ENCODE measurements around the gene MATCAP1.

DNA sequence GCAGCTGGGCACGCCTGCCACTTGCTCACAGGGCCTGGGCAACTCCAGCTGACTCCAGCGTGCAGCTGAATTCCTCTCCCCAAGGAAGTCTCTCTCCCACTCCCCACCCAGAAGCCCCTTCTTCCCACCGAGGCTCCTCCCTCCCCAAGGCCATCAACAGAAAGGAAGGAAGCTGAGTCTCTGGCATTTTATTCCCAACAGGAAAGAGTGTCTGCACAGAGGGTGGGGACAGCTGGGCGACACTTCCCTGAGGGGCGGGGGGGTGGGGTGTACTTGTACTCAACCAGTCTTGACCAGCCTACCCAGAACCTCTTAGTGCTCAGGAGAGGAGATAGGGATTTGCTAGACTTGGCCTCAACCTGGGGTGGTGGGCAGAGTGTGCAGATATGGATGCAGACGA lies 6.3 kb upstream of the MATCAP1 start, which contains the start of gene EXOC3L1:
- TF ChIP-seq, protein P1, sequence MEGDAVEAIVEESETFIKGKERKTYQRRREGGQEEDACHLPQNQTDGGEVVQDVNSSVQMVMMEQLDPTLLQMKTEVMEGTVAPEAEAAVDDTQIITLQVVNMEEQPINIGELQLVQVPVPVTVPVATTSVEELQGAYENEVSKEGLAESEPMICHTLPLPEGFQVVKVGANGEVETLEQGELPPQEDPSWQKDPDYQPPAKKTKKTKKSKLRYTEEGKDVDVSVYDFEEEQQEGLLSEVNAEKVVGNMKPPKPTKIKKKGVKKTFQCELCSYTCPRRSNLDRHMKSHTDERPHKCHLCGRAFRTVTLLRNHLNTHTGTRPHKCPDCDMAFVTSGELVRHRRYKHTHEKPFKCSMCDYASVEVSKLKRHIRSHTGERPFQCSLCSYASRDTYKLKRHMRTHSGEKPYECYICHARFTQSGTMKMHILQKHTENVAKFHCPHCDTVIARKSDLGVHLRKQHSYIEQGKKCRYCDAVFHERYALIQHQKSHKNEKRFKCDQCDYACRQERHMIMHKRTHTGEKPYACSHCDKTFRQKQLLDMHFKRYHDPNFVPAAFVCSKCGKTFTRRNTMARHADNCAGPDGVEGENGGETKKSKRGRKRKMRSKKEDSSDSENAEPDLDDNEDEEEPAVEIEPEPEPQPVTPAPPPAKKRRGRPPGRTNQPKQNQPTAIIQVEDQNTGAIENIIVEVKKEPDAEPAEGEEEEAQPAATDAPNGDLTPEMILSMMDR (conservative IDR thresholded peaks at IDR 0.05 in 1 of 2, IDR thresholded peaks at IDR 0.05 in 1 of 2; ENCODE audit: extremely low read depth in 1 of 2, insufficient read depth in 1 of 2, low read depth in 1 of 2, low read length in 2 of 2) = no peak
- no peak for TF ChIP-seq EZH2 (IDR thresholded peaks at IDR 0.05; ENCODE audit: borderline replicate concordance, low read length)

Data from mammary epithelial cell (primary cell).